Colon (tissue), 2 donors: ENCODE data around the gene SLC6A19.
"Not testable (repeated sequence)": the region's sequence is repeated elsewhere in the genome, so short reads cannot be mapped to it uniquely, and the experiment has no call there.

ENCODE experiments used
- FAIRE-seq: peaks from 2 replicates; lab custom pipeline; 2012; peaks lifted over from hg19 to GRCh38; lab: Jason Lieb, UNC
- donor health status: control.
- donor health status: control.

The SLC6A19 gene

GRCh38 chr5:1265461-1266455 is 64.4 kb downstream of the SLC6A19 start:
- no peak for FAIRE-seq

GRCh38 chr5:1266791-1267190 is 65.4 kb downstream of the SLC6A19 start:
- FAIRE-seq = no peak

GRCh38 chr5:1267464-1267863 is 66.1 kb downstream of the SLC6A19 start:
- not testable (repeated sequence) for FAIRE-seq

- no peak for FAIRE-seq
Measured at GRCh38 chr5:1268056-1268455, 66.7 kb downstream of the SLC6A19 start.

- FAIRE-seq = no peak
Measured at GRCh38 chr5:1268666-1269065, 67.3 kb downstream of the SLC6A19 start.

- FAIRE-seq = no peak
Measured at GRCh38 chr5:1270426-1270825, 69.0 kb downstream of the SLC6A19 start.

- no peak for FAIRE-seq
Measured at GRCh38 chr5:1270933-1271914, 69.8 kb downstream of the SLC6A19 start.

GRCh38 chr5:1272201-1272600 is 70.8 kb downstream of the SLC6A19 start:
- no peak for FAIRE-seq

- FAIRE-seq = no peak
Measured at GRCh38 chr5:1273745-1274144, 72.3 kb downstream of the SLC6A19 start.

- no peak for FAIRE-seq
Measured at GRCh38 chr5:1274471-1274870, 73.1 kb downstream of the SLC6A19 start.
